GM10266 (cell line): ENCODE results near the gene IVD.
"Not testable (repeated sequence)": the region's sequence is repeated elsewhere in the genome, so short reads cannot be mapped to it uniquely, and the experiment has no call there.

Experiments
- DNase-seq: peaks from one replicate; pipeline ENCODE4 v3.0.0; 2012; ENCODE audit errors: extremely low spot score
- CTCF ChIP-seq: IDR thresholded peaks from 2 replicates; pipeline ENCODE4 v1.5.1; 2012; ENCODE audit warnings: mild to moderate bottlenecking, low read depth; ENCODE audit not compliant: control insufficient read depth, insufficient read depth; ENCODE audit errors: missing control alignments

Gene IVD

DNA sequence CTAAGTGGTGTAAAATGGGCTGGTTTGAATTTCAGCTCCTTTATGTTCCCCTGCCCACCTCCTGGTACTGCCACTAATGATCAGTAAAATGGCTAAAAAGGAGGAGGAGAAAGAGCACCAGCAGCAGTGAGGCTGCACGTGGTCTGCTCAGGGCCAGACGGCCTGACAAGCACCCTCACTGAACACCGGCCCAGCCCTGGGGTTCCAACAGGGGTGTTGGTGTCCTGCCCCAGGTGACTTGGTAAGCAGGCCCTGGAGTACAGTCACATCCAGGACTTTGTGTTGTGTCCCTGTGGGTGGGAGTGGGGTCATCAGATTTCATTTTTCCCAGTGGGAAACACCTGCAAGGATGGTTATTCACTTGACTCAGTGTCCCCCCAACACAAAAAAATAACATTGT is 40.5 kb downstream of the IVD start:
- no peak for DNase-seq
- TF ChIP-seq CTCF: no peak

- DNase-seq: no peak
- TF ChIP-seq CTCF: no peak
These were observed 42.8 kb downstream of the IVD start for GRCh38 chr15:40448354-40448753.

- no peak for DNase-seq
- TF ChIP-seq CTCF: no peak
These were observed 43.7 kb downstream of the IVD start for GRCh38 chr15:40449275-40449674.

GRCh38 chr15:40450047-40450446 is 44.5 kb downstream of the IVD start:
- no peak for TF ChIP-seq CTCF
- DNase-seq: no peak

DNA sequence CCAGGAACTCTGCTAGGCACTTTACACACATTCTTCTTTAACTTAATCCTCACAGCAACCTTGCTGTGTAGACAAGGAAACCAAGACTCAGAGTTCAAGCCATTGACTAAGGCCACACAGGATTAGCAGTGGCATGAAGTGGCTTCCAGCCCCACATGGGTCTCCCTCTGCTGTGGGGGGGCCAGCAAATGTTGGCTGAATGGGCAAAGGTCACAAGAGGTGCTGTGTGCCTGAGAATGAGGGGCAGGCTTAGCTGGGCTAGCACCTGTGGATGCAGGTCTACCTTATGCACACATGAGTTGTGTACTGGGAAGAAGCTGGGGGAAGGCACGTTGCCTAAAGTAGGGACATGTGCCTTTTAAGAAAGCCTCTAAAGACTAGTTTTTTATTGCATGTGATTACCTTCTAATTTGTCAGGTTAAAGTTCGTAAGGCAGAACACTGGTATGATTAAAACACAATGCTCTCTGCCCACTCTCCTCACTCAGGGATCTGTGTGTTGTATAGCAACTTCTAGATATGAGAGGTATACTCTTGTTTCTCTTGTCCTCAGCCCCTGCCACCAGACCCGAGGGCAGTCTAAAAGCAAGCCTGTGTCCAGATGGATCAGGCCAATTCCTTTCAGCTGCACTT is 46.0 kb downstream of the IVD start:
- TF ChIP-seq CTCF: no peak
- DNase-seq: no peak

GRCh38 chr15:40452296-40453090 is 46.9 kb downstream of the IVD start:
- no peak for DNase-seq
- TF ChIP-seq CTCF: no peak

- not testable (repeated sequence) for DNase-seq
These were observed 48.3 kb downstream of the IVD start for GRCh38 chr15:40453941-40454340.
